K562 (cell line): ENCODE measurements around the gene GRAMD1B. TPM values are rescaled to one million over a fixed set of nuclear protein-coding genes. Genes with fewer than 3 reads are reported as not detected.

ENCODE experiments used
- ATAC-seq: fragments of 200-7000 bp; cut with Tn5 transposase; 3 replicates; pipeline ENCODE4 v1.9.1; 2020; ENCODE audit warnings: moderate library complexity
- BruUV-seq: library from RNA; stranded (reverse); fragments of 400-500 nt; replicated peaks from 2 replicates; lab custom pipeline; 2021; lab: Mats Ljungman, UMichigan
- CTCF ChIA-PET: fragments of 300-600 bp; formaldehyde crosslinking; extraction: SDS; loops from one replicate; lab custom pipeline; 2021; ENCODE audit warnings: low intra/inter-chr PET ratio; lab: Yijun Ruan, JAX
- POLR2A ChIA-PET: fragments of 300-600, 350-650 bp; sonication (Branson Sonifier 250); formaldehyde crosslinking; extraction: SDS; loops from one replicate; lab custom pipeline; 2021; ENCODE audit warnings: antibody characterized with exemption, inconsistent platforms; lab: Yijun Ruan, JAX
- DNase-seq, 4 experiments: peaks; one replicate each; pipeline versions ENCODE4 v3.0.0 to v3.0.0-alpha.2; 2011 to 2018; ENCODE audit warnings: low spot score in 3 of 4, mixed read lengths in 3 of 4; ENCODE audit errors: extremely low read depth in 1 of 4
- FAIRE-seq: peaks from 2 replicates; lab custom pipeline; 2011; peaks lifted over from hg19 to GRCh38; lab: Jason Lieb, UNC
- H2AFZ ChIP-seq: 2 replicates; pipeline ENCODE4 v1.6.0; 2011; ENCODE audit warnings: low read depth, low read length, control low read depth, inconsistent platforms
- H3K27ac ChIP-seq: fragments of 200-600 bp; 3 replicates; pipeline ENCODE4 v1.8.0; 2011; ENCODE audit warnings: low read depth, mild to moderate bottlenecking, control low read depth, inconsistent platforms, low read length, moderate library complexity, mixed read lengths; ENCODE audit errors: extremely low read depth
- H3K27me3 ChIP-seq, 2 experiments: fragments of 300-600 bp in 1 of 2; 2 replicates in 1 of 2; 3 replicates in 1 of 2; pipeline versions ENCODE4 v1.6.0 to v1.8.0; 2011; ENCODE audit warnings: inconsistent platforms in 2 of 2, low read length in 2 of 2, mild to moderate bottlenecking in 1 of 2, mixed read lengths in 1 of 2, moderate library complexity in 1 of 2; ENCODE audit not compliant: control insufficient read depth in 2 of 2, insufficient read depth in 2 of 2
- H3K36me3 ChIP-seq: fragments of 300-600 bp; 3 replicates; pipeline ENCODE4 v1.8.0; 2011; ENCODE audit warnings: mild to moderate bottlenecking, low read length, inconsistent platforms; ENCODE audit not compliant: control insufficient read depth, insufficient read depth
- H3K4me1 ChIP-seq, 2 experiments: fragments of 200-600 bp in 1 of 2; replicated peaks in 1 of 2; 2 replicates in 1 of 2; 3 replicates in 1 of 2; pipeline versions ENCODE4 v1.5.1 to v1.8.0; 2011; ENCODE audit warnings: inconsistent platforms in 2 of 2, low read length in 2 of 2, mild to moderate bottlenecking in 1 of 2, mixed read lengths in 1 of 2, moderate library complexity in 1 of 2; ENCODE audit not compliant: control insufficient read depth in 2 of 2, insufficient read depth in 2 of 2
- H3K4me2 ChIP-seq: 2 replicates; pipeline ENCODE4 v1.6.1; 2011; ENCODE audit warnings: low read length, control low read depth, inconsistent platforms, mixed read lengths; ENCODE audit not compliant: insufficient read depth
- H3K4me3 ChIP-seq: fragments of 200-600 bp; sonication (generic), shearing (Covaris generic); 2 replicates; pipeline ENCODE4 v1.5.1; 2016; ENCODE audit warnings: control low read depth, inconsistent platforms
- H3K79me2 ChIP-seq: fragments of 200-600 bp; 3 replicates; pipeline ENCODE4 v1.8.0; 2011; ENCODE audit warnings: low read length, inconsistent platforms; ENCODE audit not compliant: control insufficient read depth, insufficient read depth
- H3K9ac ChIP-seq, 2 experiments: 2 replicates each; pipeline versions ENCODE4 v1.6.0 to v1.6.1; 2011; ENCODE audit warnings: low read depth in 2 of 2, low read length in 2 of 2, control low read depth in 1 of 2, inconsistent platforms in 1 of 2, mild to moderate bottlenecking in 1 of 2, mixed read lengths in 1 of 2; ENCODE audit not compliant: insufficient read depth in 1 of 2
- H3K9me1 ChIP-seq: one replicate; pipeline ENCODE4 v1.6.0; 2011; ENCODE audit warnings: inconsistent platforms, mild to moderate bottlenecking, low read length, moderate library complexity; ENCODE audit not compliant: control insufficient read depth, insufficient read depth
- H3K9me3 ChIP-seq: replicated peaks from 2 replicates; pipeline ENCODE4 v1.5.1; 2011; ENCODE audit warnings: low read depth, low read length, inconsistent platforms; ENCODE audit not compliant: control insufficient read depth, insufficient read depth
- H4K20me1 ChIP-seq: replicated peaks from 2 replicates; pipeline ENCODE4 v1.6.1; 2011; ENCODE audit warnings: low read length, inconsistent platforms, mixed read lengths; ENCODE audit not compliant: control insufficient read depth, insufficient read depth
- ARID2 ChIP-seq: fragments of 450-650 bp; IDR thresholded peaks from 2 replicates; pipeline ENCODE4 v1.6.1; 2017; ENCODE audit warnings: antibody characterized with exemption, mild to moderate bottlenecking
- ATF3 ChIP-seq, 2 experiments: fragments of 450-650 bp in 1 of 2; sonication (generic) in 1 of 2; formaldehyde crosslinking in 1 of 2; IDR thresholded peaks in 1 of 2; conservative IDR thresholded peaks in 1 of 2; 2 replicates each; pipeline versions ENCODE4 v1.6.1 to v1.8.1; 2016 to 2023; ENCODE audit warnings: mild to moderate bottlenecking in 2 of 2, moderate library complexity in 2 of 2, inconsistent platforms in 1 of 2, missing genetic modification reagents in 1 of 2
- BRF2 ChIP-seq: IDR thresholded peaks from 3 replicates; pipeline ENCODE4 v1.6.1; 2011; ENCODE audit warnings: borderline replicate concordance, mild to moderate bottlenecking; ENCODE audit not compliant: insufficient read length, insufficient read depth
- CLOCK ChIP-seq: fragments of 250-450 bp; sonication (Bioruptor Pico); IDR thresholded peaks from 2 replicates; pipeline ENCODE4 v1.4.0; 2020; ENCODE audit warnings: mild to moderate bottlenecking, moderate library complexity, borderline replicate concordance
- HSF4 ChIP-seq: fragments of 250-450 bp; sonication (Bioruptor Pico); IDR thresholded peaks from 2 replicates; pipeline ENCODE4 v2.1.2; 2022; ENCODE audit warnings: mild to moderate bottlenecking, moderate library complexity, borderline replicate concordance
- KDM4B ChIP-seq, 2 experiments: fragments of 450-650 bp in 1 of 2; sonication (generic) in 1 of 2; IDR thresholded peaks; 2 replicates each; pipeline ENCODE4 v1.6.1; 2016 to 2017; ENCODE audit warnings: borderline replicate concordance in 2 of 2, antibody characterized with exemption in 1 of 2, low read depth in 1 of 2, mild to moderate bottlenecking in 1 of 2
- PHTF2 ChIP-seq: fragments of 250-450 bp; sonication (Bioruptor Pico); IDR thresholded peaks from 2 replicates; pipeline ENCODE4 v1.5.0; 2021; ENCODE audit warnings: mild to moderate bottlenecking
- POLR3G ChIP-seq: IDR thresholded peaks from 2 replicates; pipeline ENCODE4 v1.6.1; 2011; ENCODE audit not compliant: insufficient read length, insufficient replicate concordance; ENCODE audit errors: extremely low read depth
- SAFB2 ChIP-seq: fragments of 200-400 bp; formaldehyde crosslinking; IDR thresholded peaks from 2 replicates; pipeline ENCODE4 v1.6.1; 2018; ENCODE audit warnings: borderline replicate concordance, low read length, low read depth, moderate library complexity; ENCODE audit not compliant: severe bottlenecking
- SMAD4 ChIP-seq: fragments of 250-450 bp; sonication (Bioruptor Pico); conservative IDR thresholded peaks from 2 replicates; pipeline ENCODE4 v1.8.0; 2021; ENCODE audit warnings: inconsistent platforms, mild to moderate bottlenecking, moderate library complexity
- ZNF280A ChIP-seq: fragments of 450-650 bp; IDR thresholded peaks from 2 replicates; pipeline ENCODE4 v1.6.1; 2018; ENCODE audit warnings: mild to moderate bottlenecking, low read depth; ENCODE audit not compliant: partially characterized antibody
- ZNF384 ChIP-seq: IDR thresholded peaks from 2 replicates; pipeline ENCODE4 v1.6.1; 2012; ENCODE audit warnings: low read depth, low read length, improper control_type of control experiment
- ZSCAN32 ChIP-seq: fragments of 450-650 bp; formaldehyde crosslinking; IDR thresholded peaks from 2 replicates; pipeline ENCODE4 v1.4.0; 2020; ENCODE audit warnings: mild to moderate bottlenecking, moderate library complexity
- WGBS: fragments of 100-300 bp; shearing (Covaris generic); methylation state at CpG from one replicate; pipeline ENCODE4 v1.1.6; 2016; ENCODE audit warnings: low coverage, mixed read lengths; ENCODE audit not compliant: insufficient coverage; ENCODE audit errors: missing lambda C conversion rate; 5-methylcytosine and 5-hydroxymethylcytosine counted together
- in situ Hi-C: fragments of 300-500 bp; cut with MboI; formaldehyde crosslinking; loops from 4 replicates; pipeline ENCODE4 v1.15.0; 2018; ENCODE audit warnings: inconsistent platforms, mixed read lengths
- intact Hi-C: fragments of 100-400 bp; cut with micrococcal nuclease; formaldehyde crosslinking; loops from 2 replicates; pipeline ENCODE4 v1.14.2; 2022
- polyA plus RNA-seq, 8 experiments: library from polyadenylated mRNA; depleted of rRNA in 4 of 8; stranded (reverse) in 5 of 8; unstranded in 3 of 8; fragments of >200 nt; fragmentation: Nextera tagmentation in 2 of 8; fragmentation: Illumina TruSeq in 1 of 8; extraction: Ambion mirVana in 2 of 8; extraction: Trizol in 1 of 8; gene quantifications; 2 replicates each; pipeline versions ENCODE4 v1.2.1 to v1.2.3, GENCODE V29; 2011 to 2014; ENCODE audit warnings: inconsistent platforms in 1 of 8, missing spikeins in 1 of 8
- total RNA-seq, 7 experiments: library from RNA; depleted of rRNA in 6 of 7; stranded (reverse); fragments of >200 nt in 6 of 7; fragmentation: Illumina TruSeq in 2 of 7; extraction: Trizol in 2 of 7; gene quantifications; 2 replicates each; pipeline versions ENCODE4 v1.2.1 to v1.2.3, GENCODE V29; 2011 to 2021; ENCODE audit warnings: low replicate concordance in 1 of 7

Gene GRAMD1B
- total and polyA plus RNA-seq, 9 of the 15 experiments (the other 6 are each of a cell fraction or from before 2014, with no cell fraction given): 0.31 TPM; not detected in 8

GRCh38 chr11:123448823-123449222 is 18.8 kb downstream of the GRAMD1B start:
- Histone ChIP-seq H3K27me3 (peaks cover 0 to 9% of the 10 kb centered on the region in 2 experiments; a peak in 2 of 5 replicates), H3K36me3 (no peaks in the 10 kb centered on the region), H3K4me2 (no peak overlapping the region), H3K9me1 (no peaks in the 10 kb centered on the region), H3K9ac (no peak overlapping the region), H3K79me2 (no peaks in the 10 kb centered on the region), H3K9me3 (no peaks in the 10 kb centered on the region), H3K4me1 (no peaks in the 10 kb centered on the region)
- intact Hi-C loops: no loop called here
- CTCF ChIA-PET: no interaction called here
- in situ Hi-C loops: no loop called here
- 0% methylated on average over 8 of the region's 8 CpGs for WGBS
- DNase-seq: no peak
- no peak for TF ChIP-seq ZNF384
- no peak for TF ChIP-seq SAFB2
- TF ChIP-seq ZSCAN32: no peak
- TF ChIP-seq POLR3G: no peak
- TF ChIP-seq PHTF2 (CRISPR knock-in tag): no peak
- no peak for TF ChIP-seq SMAD4
- no peak for TF ChIP-seq CLOCK (CRISPR knock-in tag)
- no peak for TF ChIP-seq ARID2
- TF ChIP-seq BRF2: no peak
- TF ChIP-seq KDM4B (IDR thresholded peaks at IDR 0.05; ENCODE audit: borderline replicate concordance in 2 of 2, low read depth in 1 of 2): no peak
- TF ChIP-seq HSF4 (CRISPR knock-in tag): no peak
- TF ChIP-seq ATF3 (IDR thresholded peaks at IDR 0.05): no peak
- no peak for TF ChIP-seq ATF3 (CRISPR knock-in tag; conservative IDR thresholded peaks at IDR 0.05)
- no peak for TF ChIP-seq ZNF280A
- TF ChIP-seq, all 486 proteins: peak for 0
- H3K27ac ChIP-seq: no peak overlapping the region
- POLR2A ChIA-PET: no interaction called here
- no peak overlapping the region for H2AFZ ChIP-seq
- H4K20me1 ChIP-seq: peaks cover 4% of the 10 kb centered on the region; the same call in 1 of the 2 replicates
- H3K4me3 ChIP-seq: no peak overlapping the region
- BruUV-seq: no TSS peak
- ATAC-seq (no peak), FAIRE-seq (no peak)
